SIG-M5 treated with dmso at 0.1 percent for 504 hours (cell line): ENCODE measurements around the gene WWC1.
"Not testable (repeated sequence)": the region's sequence is repeated elsewhere in the genome, so short reads cannot be mapped to it uniquely, and the experiment has no call there.

ENCODE experiments used
- DNase-seq: peaks from one replicate; lab custom pipeline; 2025; ENCODE audit not compliant: unreplicated experiment; lab: John Stamatoyannopoulos, UW

WWC1 gene

DNA sequence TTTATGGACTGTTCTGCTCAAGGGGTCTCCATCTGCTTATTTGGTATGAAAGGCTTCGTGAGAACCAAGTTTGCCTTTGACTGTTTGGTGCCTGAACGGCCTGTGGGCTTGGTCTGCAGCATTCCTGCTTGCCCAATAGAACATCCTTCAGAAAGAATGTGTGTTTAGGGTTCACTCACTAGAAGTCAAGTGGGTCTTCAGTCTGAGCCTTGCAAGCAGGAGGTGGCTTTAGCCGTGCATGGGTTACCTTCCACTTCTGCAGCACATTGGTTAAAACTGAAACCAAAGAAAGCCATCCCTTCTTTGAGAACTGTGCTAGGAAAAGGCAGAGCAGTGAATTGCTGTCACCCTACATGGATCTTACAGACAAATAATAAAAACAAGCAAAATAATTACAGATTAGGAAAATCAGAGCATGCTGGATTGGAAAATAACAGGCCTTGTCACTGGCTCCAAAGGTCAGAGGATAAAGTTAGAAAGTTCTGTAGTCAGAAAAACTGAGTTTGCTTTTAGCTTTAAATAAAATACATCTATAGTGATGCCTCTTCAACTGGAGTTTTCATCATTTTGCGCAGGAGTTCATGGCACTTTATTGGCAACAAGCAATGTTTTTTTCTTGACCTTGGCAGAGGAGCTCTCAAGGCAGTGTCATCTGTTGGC, 16.6 kb downstream of the WWC1 start:
- no peak for DNase-seq

DNA sequence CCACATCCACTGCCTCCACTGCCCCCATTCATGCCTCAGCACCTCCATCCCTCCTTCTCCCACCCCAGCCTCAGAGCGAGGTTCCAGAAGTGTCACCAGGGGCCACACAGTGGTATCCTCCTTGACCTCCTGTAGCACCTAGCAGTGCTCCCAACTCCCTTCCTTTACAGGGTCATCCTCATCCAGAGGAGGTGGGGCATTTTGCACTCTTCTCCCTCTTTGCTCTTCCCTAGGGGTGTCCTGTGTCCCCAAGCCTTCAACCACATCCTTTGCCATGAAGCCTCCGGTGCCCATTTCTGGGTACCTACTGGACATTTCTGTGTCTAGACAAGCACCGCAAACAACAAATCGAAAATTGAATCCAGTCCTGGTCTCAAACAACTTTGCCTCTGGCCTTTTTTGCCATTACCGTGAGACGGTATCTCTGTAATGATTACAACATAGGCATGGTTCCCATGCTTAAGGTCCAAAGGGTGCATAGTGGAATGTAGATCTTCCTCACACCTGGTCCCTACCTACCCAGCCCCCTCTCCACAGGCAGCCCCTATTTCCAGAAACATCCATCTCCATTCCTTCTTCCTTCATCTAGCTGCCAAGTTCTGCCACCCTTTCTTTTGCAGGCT, 17.6 kb downstream of the WWC1 start:
- no peak for DNase-seq

DNA sequence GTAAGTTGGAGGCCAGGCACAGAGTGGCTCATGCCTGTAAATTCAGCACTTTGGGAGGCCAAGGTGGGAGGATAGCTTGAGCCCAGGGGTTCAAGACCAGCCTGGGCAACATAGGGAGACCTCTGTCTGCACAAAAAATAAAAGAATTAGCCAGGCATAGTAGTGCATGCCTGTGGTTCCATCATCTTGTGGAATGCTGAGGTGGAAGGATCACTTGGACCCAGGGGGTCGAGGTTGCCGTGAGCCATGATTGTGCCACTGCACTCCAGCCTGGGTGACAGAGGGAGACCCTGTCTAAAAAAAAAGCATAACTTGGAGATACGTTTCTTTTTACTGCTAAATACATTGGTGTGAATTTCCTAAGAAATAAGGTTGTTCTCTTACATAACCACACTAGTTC, 19.1 kb downstream of the WWC1 start:
- not testable (repeated sequence) for DNase-seq

DNA sequence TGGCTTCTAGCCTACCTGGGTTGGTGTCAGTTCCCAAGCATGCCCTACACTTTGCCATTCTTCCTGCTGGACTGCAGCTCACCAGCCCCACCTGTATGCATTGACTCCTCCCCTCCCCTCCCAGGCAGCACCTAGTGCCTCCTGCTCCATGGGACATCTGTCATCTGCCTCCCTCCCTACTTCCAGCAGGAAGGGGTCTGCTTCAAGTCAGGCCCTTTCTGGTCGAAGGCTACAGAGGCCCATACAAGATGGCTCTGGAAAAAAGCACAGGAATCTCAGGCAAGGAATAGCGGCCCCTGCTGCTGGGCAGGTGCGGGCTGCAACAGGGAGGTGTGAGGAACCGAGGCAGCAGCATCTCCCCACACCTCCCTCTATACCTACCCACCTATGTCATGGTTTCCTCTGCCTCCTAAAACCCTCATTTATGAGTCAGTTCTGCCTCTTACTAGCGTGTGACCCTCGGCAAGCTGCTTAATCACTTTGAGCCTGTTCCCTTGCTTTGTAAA, 19.7 kb downstream of the WWC1 start:
- DNase-seq = no peak

DNA sequence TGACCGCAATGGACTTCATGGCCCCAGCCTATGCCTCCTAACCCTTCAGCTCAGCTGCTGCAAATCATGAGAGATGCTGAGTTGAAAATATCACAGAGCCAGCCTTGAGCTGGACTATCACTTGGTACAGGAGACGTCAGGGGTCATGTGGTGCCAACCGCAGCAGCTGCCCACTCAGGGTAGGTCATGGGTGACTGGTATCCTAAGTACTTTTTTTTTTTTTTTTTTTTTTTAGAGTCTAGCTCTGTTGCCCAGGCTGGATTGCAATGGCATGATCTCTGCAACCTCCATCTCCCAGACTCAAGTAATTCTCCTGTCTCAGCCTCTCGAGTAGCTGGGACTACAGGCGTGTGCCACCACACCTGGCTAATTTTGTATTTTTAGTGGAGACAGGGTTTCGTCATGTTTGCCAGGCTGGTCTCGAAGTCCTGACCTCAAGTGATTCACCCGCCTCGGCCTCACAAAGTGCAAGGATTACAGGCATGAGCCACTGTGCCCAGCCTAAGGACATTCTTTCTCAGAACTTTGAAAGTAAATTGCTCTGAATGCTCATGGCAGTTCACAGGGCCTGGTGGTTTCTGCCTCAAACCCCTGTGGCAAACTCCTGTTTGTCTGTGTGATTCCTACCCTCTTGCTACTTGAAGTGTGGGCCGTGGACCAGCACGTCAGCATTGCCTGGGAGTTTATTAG, 21.3 kb downstream of the WWC1 start:
- no peak for DNase-seq

DNA sequence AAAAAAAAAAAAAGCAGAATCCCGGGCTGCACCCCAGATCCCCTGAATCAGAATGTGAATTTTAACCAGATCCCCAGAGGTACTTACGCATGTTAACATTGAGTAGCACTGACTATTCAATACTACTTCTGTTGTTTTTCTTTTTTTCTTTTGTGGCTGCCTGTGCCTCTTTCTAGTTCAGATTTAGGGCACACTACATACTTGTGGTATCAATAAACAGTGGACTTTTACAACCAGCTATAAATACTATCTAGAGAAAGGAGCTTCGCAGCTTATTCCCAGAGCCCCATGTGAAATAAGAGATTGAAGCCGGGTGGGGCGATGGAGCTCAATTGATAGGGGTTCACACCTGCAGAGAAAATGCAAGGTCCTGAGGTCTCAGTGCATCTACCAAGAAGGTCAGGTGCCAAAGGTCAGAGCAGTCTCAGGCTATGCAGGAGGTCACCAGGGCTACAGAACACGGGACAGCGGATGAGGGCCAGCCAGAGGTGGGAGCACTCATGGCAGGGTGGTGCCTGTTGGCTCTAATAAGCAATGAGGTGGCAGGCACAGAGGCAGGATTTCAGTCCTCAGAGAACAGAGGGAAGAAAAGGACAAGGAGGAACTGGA, 22.3 kb downstream of the WWC1 start:
- no peak for DNase-seq

DNA sequence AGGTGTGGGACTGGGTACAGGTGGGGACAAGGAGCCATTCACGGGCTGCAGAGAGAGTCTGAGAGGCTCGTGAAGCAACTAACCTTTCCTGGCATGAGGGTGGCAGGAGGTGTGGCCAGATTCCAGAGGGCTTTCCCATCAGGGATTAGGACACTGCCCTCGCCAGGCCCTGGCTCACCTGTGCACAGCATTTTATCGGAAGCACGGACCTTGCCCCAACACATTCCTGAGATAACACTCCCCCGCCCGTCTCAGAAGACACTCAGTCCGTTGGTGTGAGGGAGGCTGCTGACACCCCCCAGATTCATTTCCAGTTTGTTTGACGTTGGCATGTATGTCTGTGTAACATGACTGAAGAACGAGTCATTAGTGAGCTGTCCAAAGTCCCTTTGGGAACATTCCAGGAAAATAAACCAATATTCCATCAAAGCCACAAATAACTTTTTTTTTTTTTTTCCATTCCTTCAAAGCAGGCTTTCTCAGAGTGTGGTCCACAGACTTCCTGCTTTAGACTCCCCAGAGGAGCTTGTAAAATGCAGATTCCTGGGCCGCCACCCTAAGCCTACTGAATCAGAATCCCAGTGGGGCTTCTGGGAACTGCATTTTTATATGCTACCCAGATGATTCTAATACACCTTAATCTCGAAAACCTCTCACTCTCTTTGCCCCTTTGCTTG, 23.4 kb downstream of the WWC1 start:
- no peak for DNase-seq

DNA sequence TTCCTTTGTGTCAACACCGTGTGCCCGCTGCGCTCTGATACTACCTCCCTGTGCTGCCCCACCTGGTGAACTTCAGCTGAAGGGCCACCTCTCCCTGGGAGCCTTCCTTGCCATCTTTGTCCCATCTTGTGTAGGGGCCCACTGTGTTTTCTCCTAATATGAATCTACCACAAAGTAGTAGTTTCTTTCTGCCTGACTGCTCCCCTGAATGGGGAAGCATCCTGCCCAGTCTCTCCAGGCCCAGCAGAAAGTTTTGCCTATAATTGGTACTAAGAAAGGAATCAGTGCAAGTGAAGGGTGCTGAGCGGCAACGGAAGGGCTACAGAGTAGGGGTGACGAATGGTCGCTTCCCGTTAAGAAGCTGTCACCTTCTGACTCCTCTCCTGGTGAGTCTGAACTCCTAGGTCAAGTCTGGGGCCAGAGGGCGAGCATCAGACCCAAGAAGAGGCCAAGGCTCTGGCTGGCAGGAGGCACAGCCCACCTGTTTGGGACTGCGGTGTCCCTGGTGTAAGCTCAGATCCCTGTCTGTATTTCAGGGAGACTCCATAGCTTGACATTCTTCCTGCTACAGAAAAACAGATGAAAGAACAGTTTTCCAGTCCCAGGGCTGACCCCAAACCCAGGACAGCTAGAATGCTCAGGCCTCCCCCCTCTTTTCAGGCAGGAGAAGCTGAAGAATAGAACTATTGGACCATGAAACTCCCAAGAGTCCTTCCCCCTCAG, 24.1 kb downstream of the WWC1 start:
- no peak for DNase-seq

DNA sequence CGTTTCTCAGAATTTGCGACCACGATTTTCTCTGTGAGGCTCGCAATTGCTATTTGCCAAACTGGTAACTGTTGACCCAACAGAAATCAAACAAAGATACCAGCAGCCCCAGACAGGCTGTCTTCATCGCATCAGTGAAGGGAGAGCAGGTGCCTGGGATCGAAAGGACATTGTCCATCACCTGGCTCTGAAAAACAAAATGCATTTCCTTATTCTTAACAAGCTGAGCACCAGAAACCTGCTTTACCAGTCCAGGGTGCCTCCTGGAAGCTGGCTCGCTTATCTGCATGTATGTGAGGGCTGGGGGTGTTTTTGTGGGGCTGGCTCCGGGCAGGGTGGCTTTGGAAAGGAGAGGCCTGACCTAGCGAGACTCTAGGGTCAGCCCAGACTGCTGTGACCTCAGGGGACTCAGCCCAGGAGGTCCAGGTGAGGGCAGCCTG, 24.7 kb downstream of the WWC1 start:
- DNase-seq = peak; percentile 50

DNA sequence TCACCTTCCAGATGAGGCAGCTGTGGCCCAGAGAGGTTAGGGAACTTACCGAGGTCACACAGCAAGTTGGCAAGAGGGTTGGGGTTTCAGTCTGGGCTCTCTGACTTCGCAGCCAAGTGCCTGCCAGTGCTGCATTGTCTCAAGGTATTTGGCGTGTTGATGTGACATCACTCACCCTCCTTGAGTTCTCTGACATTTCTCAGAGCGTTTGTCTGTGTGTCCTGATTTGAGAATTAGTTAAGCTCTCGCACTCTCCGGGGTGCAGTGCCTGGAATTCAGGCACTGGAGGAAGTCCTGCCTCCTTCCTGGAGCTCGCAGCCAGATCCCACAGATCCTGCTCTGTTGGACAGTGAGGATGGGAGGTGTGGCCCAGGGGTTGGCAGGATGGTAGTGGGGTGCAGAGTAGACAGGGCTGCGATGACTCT, 25.7 kb downstream of the WWC1 start:
- no peak for DNase-seq

DNA sequence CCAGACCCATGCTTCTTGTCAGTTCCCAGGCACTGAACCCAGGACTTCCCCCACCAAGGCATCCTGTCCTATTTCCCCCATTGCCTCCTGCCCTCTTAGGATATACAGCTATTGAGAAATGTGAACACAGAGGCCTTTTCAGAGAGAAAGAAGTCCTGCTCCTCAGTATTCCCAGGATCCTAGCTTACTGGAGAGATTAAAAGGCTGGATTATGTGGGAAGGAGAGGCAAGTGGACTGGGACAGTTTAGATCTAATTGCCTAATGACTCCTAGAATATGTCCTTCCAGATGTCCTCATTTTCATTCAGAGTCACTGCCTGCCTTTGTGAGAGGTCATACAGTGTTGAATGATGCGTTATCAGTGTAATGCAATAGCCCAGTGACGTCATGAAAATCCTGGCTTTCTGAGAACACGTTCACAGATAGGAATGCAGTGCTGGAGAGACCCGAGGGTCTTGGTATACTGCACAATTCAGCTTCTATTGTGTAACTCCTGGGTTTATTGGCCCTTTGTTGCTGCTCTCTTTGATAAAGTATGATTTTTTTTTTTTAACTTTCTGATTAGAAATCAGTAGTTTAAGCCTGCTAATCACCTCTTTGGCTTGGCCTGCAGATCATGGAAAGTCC, 26.2 kb downstream of the WWC1 start:
- peak; percentile 60 for DNase-seq

DNA sequence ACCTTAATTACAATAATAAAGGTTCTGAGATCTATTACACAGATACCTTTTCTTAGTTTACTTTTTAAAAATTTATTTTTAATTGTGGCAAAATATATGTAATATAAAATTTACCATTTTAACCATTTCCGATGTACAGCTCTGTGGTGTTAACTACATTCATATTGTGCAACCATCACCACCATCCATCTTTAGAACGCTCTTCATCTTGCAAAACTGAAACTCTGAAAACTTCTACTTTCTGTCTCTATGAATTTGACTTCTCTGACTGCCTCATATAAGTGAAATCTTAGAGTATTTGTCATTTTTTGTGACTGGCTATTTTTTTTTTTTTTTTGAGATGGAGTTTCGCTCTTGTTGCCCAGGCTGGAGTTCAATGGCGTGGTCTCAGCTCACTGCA, 26.8 kb downstream of the WWC1 start:
- peak; percentile 93 for DNase-seq

DNA sequence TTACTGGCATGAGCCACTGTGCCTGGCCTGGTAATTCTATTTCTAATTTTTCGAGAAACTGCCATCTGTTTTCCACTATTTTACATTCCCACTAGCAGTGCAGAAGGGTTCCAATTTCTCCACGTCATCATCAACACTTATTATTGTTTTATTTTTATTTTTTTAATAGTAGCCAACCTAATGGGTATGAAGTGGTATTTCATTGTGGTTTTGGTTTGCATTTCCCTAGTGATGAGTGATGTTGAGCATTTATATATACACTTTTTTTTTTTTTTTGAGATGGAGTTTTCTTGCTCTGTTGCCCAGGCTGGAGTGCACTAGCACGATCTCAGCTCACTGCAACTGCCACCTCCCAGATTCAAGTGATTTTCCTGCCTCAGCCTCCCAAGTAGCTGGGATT, 28.3 kb downstream of the WWC1 start:
- no peak for DNase-seq

DNA sequence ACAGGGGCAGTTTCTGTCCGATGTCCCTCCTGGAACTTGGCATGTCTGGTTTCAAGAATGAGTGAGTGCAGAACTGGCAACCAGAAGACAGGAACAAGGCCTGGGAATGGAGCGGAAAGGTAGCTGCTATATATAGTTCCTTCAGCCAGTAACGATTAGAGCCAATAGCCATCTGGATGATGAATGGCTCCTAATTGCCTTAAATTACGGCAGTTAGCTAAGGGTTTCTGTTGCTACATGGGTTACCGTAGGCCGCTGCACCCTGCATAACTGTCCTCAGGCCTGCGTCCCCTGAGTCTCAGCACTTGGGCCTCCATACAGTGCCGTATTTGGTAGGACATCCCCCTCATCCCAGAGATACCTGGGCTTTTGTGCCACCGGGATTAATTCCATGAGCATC, 29.4 kb downstream of the WWC1 start:
- no peak for DNase-seq

DNA sequence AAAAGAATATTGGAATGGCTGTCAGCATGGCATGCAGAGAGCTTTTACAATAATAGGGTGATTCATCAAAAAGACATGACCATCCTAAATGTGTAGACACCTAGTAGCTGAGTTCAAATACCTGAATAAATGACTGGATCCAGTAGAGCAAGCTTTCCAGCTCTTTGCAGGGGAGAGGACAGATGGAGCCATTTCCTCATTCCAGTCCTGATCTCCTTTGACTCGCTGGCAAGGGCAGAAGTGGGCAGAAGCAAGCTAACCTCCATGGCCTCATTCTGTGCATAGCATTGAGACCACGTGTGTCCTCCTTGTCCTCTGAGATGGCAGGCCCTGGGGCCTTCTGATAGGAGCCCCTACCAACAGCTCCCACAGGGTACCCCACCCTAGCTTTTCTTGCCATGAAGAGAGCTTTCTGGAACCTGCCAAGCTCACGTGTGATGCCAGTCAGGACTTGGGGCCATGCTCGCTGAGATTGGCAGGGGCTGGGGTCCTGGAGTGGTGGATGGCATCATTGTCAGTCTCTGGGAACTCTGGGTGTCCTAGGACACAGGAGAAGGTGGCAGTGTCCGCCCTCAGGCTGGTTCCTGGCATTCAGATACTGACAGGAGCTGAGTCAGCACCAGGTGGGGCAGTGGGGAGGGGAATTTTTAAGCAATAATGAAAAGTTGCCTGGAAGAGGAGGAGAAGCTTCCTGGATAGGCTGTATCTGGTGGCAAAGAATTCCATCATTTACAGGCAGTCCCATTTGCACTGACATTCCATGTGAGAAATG, 33.6 kb downstream of the WWC1 start:
- peak; percentile 64 for DNase-seq

DNA sequence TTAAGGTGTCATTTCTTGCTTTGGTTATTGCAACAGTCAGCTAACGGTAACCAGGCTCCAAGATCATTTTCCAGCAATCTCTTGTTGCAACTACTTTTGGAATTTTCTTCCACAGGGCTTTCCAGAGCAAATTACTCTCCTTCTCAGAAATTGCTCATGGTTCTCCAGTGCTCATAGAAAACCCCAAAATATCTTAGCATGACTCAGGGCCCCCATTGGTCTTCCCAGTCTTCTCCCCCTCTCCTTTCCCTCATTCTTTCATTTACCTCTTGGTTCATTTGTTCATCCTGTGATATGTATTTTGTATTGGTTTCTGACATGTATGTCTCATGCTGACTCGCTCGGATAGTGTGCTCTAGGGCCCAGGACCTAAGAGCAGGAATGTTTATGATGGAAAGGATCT, 35.6 kb downstream of the WWC1 start:
- no peak for DNase-seq

DNA sequence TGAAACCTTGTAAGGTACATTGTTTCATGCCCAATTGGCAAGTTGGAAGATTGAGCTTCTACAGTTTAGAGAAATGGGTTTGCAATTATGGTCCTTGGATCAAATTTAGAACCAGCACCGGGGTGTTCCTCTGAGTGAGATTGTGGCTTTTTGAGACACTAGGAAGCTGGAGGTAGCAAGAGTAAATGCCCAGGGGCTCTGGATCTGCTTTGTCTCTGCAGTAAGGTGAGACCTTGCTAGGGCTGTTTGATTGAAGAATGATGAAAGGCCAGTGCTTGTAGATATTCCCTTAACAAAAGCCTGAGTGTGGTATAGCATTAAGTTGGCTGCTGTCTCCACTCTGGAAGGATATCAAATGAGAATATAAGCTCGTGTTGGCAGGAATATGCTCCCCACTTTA, 36.0 kb downstream of the WWC1 start:
- no peak for DNase-seq

DNA sequence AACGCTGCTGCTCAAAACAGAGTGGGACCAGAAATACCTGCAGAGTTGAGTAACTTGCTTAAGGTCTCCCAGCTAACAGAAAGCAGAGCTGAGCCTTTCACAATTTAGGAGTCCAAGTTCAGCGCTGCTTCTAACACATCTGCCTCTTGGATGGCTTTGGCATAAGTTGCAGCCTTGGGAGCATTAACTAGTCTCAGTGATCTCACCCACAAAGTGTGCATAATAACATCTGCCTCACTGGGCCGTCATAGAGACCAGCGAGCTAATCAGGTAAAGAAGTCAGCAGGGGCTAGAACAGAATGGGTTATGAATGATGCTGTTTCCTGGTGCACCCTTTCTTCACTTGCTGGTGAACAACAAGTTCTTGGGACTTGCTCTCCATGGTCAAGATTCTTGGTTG, 36.5 kb downstream of the WWC1 start:
- no peak for DNase-seq

DNA sequence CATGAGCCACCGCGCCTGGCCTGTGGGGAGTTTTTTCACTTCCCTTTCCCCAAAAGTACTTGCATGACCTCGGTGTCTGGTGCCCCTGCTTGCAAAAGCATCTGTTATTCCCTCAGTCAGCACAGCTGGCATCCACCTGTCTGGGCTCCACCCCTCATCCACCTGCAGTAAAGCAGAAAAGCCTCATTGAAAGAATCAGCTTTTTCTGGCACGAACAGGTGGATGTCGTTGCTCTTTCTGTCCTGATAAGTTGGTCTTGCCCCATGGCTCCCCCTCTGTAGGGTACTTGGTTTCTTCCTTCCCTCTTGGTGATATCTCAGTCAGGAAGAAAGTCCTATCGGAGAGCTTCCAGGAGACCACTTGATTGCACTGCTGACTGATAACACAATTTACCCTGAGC, 37.4 kb downstream of the WWC1 start:
- peak; percentile 52 for DNase-seq
